Subcutaneous adipose tissue (tissue), 4 donors: Measurements from ENCODE around the gene OTUD4. TPM values are rescaled to one million over a fixed set of nuclear protein-coding genes. Genes with fewer than 3 reads are reported as not detected.

Experiments
- total RNA-seq, 4 donors: library from RNA; depleted of rRNA; stranded (reverse); fragments of >200 nt; gene quantifications; one replicate each; pipeline ENCODE4 v1.1.0, GENCODE V29; 2016
- TF ChIP-seq, protein P1 (sequence below): fragments of 450-650 bp; IDR thresholded peaks from one replicate; pipeline ENCODE4 v1.5.1; 2016; ENCODE audit warnings: low read depth, mild to moderate bottlenecking, control low read depth, antibody characterized with exemption, moderate library complexity

The OTUD4 gene, protein sequence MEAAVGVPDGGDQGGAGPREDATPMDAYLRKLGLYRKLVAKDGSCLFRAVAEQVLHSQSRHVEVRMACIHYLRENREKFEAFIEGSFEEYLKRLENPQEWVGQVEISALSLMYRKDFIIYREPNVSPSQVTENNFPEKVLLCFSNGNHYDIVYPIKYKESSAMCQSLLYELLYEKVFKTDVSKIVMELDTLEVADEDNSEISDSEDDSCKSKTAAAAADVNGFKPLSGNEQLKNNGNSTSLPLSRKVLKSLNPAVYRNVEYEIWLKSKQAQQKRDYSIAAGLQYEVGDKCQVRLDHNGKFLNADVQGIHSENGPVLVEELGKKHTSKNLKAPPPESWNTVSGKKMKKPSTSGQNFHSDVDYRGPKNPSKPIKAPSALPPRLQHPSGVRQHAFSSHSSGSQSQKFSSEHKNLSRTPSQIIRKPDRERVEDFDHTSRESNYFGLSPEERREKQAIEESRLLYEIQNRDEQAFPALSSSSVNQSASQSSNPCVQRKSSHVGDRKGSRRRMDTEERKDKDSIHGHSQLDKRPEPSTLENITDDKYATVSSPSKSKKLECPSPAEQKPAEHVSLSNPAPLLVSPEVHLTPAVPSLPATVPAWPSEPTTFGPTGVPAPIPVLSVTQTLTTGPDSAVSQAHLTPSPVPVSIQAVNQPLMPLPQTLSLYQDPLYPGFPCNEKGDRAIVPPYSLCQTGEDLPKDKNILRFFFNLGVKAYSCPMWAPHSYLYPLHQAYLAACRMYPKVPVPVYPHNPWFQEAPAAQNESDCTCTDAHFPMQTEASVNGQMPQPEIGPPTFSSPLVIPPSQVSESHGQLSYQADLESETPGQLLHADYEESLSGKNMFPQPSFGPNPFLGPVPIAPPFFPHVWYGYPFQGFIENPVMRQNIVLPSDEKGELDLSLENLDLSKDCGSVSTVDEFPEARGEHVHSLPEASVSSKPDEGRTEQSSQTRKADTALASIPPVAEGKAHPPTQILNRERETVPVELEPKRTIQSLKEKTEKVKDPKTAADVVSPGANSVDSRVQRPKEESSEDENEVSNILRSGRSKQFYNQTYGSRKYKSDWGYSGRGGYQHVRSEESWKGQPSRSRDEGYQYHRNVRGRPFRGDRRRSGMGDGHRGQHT
- total RNA-seq, result 10 to 100 TPM; 29.2 to 43.2 (median 35.0) TPM

DNA sequence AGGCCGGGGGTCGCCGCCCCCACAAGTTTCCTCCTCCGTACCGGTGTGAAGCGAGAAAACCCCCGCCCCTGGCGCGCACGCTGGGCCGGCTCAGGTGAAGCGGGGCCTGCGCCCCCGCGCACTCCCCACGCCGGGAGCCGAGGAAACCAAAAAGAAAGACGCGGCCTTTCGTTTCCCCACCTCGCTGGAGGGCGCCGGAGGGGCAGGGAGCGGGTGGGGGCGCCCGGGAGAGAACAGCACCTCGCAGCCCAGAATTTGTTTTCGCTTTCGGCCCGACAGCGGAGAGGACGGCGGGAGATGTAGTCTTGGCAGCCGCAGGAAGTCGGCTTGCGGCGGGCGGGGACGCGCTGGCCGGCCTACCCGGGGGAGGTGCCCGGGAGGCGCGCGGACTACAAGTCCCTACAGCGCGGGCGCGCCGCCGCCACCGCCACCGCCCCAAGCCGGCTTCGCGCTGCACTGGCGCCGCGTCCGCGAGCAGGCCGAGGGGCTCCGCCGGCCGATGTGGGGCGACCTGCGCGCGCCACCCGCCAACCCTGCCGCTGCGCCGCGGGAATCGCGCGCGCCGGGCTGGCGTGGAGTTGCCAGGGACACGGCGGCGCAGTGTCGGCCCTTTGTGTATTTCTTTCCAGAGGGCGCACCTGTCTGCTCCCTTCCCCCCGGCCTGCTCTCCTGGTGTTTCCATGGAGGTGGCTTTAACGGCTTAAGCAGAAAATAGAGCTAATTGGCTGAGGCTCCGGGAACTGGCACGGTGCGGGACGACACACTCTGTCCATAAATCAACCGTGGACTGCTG lies at the start of gene OTUD4:
TSS of gene OTUD4 (minus strand) at position 292 of the 793 bp plus-strand sequence. CDS start 616 bp downstream, outside the sequence.
- TF ChIP-seq, protein P1, sequence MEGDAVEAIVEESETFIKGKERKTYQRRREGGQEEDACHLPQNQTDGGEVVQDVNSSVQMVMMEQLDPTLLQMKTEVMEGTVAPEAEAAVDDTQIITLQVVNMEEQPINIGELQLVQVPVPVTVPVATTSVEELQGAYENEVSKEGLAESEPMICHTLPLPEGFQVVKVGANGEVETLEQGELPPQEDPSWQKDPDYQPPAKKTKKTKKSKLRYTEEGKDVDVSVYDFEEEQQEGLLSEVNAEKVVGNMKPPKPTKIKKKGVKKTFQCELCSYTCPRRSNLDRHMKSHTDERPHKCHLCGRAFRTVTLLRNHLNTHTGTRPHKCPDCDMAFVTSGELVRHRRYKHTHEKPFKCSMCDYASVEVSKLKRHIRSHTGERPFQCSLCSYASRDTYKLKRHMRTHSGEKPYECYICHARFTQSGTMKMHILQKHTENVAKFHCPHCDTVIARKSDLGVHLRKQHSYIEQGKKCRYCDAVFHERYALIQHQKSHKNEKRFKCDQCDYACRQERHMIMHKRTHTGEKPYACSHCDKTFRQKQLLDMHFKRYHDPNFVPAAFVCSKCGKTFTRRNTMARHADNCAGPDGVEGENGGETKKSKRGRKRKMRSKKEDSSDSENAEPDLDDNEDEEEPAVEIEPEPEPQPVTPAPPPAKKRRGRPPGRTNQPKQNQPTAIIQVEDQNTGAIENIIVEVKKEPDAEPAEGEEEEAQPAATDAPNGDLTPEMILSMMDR, result no peak

DNA sequence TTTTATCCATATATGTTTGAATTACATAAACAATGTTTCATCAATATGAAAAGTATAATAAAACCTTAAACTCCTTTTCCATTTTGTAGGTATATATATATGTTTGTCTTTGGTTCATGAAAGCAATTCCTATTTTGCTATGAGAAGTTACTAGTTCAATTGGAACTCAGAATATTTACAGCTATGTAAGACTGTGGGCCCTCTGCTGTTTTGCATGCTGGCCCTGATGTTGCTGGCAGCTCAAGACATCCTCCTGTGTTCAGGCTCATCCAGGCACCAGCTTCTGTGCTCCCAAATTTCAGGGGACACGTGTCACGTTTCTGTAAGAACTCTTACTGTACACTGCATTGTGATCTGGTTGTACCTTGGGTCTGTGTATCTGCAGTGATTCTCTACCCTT lies 38.7 kb upstream of the OTUD4 start:
- TF ChIP-seq, protein P1, result no peak

DNA sequence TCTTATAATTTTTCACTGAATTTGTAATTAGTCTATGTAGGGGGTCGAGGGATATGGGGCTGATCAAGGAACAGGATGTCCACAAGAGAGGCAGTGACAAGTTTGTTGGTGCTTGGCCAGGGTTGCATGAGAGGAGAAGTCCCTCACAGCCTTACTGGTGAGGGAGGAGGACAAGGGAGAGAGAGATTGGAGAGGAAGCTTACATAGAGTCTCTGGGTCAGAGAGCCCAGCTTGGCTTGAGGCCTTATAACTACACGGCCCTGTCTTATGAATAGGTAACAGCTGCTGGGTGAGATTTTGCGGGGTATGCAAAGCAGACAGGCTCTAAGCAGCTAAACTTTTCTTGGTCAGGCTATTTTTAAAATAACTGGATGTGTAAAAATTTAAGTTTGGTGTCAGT lies 37.9 kb upstream of the OTUD4 start:
- TF ChIP-seq, protein P1, result no peak

DNA sequence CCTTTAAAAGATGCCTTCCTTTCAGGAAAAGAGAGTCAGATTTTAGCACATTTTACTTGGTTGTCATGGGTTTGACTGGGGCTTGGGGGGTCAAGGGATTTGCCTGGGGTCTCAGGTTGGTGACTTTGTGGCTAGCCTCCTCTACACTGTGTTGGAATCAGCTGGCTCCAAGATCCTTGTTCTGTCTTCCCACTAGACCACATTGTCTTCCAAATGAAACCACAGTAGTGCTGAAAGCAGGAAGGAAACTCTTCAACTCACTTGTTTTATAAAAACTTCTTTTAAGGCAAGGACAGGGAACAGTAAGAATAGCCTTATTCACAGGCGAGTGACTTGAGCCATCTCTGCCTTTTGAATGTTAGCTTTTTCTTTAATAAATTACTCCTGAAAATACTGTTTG lies 37.0 kb upstream of the OTUD4 start:
- TF ChIP-seq, protein P1, result no peak

DNA sequence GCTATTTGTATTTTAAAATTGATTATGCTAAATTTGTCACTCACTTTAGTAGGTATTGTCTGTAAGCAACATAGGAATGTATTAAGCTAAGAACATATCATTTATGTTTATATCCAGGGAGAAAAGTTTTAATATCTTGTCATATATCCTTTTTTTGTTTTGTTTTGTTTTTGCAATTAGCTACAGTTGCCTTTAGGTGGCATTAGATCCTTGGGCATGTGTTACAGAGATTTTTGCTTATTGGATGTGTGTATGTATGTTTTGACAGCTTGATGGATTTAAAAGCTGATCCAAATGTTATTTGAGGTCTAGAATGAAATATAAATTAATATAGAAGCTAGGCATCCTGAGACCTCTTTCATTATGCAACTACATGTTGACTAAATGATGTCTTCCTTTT lies 36.1 kb upstream of the OTUD4 start:
- TF ChIP-seq, protein P1, result no peak

DNA sequence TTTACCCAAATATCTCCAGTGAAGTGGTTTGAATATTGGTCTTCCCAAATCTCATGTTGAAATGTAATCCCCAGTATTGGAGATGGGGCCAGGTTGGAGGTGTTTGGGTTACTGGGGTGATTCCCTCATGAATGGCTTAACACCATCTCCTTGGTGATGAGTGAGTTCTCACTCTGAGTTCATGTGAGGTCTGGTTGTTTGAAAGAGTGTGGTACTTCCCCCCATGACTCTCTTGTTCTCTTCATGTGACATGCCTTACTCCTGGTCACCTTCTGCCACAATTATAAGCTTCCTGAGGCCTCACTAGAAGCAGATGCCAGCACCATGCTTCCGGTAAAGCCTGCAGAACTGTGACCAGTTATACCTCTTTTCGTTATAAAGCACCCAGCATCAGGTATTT lies 32.9 kb upstream of the OTUD4 start:
- TF ChIP-seq, protein P1, result no peak
